Gastrocnemius medialis (tissue), 4 donors: ENCODE measurements around the gene PIP5K1C.

ENCODE experiments used
- CTCF ChIP-seq, 5 experiments: fragments of 450-650 bp in 3 of 5; fragments of 200-600 bp in 2 of 5; sonication (generic) in 2 of 5; IDR thresholded peaks in 4 of 5; conservative IDR thresholded peaks in 1 of 5; 1 replicate in 4 of 5; 2 replicates in 1 of 5; pipeline ENCODE4 v1.5.1; 2016 to 2019; ENCODE audit warnings: antibody characterized with exemption in 5 of 5, mild to moderate bottlenecking in 3 of 5, moderate library complexity in 3 of 5
- POLR2A ChIP-seq, 2 donors: fragments of 450-650 bp; IDR thresholded peaks; one replicate each; pipeline ENCODE4 v1.6.1; 2017; ENCODE audit warnings: antibody characterized with exemption in 2 of 2, mild to moderate bottlenecking in 2 of 2, moderate library complexity in 2 of 2

- no peak for TF ChIP-seq CTCF (IDR thresholded peaks at IDR 0.05 in 4 of 5, conservative IDR thresholded peaks at IDR 0.05 in 1 of 5)
- TF ChIP-seq POLR2A (IDR thresholded peaks at IDR 0.05): no peak
Measured at GRCh38 chr19:3682286-3682685, 18.0 kb downstream of the PIP5K1C start.
